SJCRH30 (cell line): Measurements from ENCODE around the gene MTTP. TPM values are rescaled to one million over a fixed set of nuclear protein-coding genes. Genes with fewer than 3 reads are reported as not detected.

Experiments used
- DNase-seq, 2 experiments: peaks; one replicate each; pipeline ENCODE4 v3.0.0-alpha.2; 2015 to 2020
- H3K27ac ChIP-seq: fragments of 250-450 bp; sonication (Bioruptor Pico); 2 replicates; pipeline ENCODE4 v1.5.1; 2020; ENCODE audit warnings: mild to moderate bottlenecking, moderate library complexity
- H3K27me3 ChIP-seq: fragments of 250-450 bp; sonication (Bioruptor Pico); 2 replicates; pipeline ENCODE4 v1.5.1; 2020; ENCODE audit warnings: mild to moderate bottlenecking, moderate library complexity
- H3K36me3 ChIP-seq: fragments of 250-450 bp; sonication (Bioruptor Pico); 2 replicates; pipeline ENCODE4 v1.5.1; 2020; ENCODE audit warnings: mild to moderate bottlenecking, moderate library complexity
- H3K4me1 ChIP-seq: fragments of 250-450 bp; sonication (Bioruptor Pico); 2 replicates; pipeline ENCODE4 v1.5.1; 2020; ENCODE audit warnings: mild to moderate bottlenecking, moderate library complexity
- H3K4me3 ChIP-seq: fragments of 250-450 bp; sonication (Bioruptor Pico); 2 replicates; pipeline ENCODE4 v1.5.1; 2020; ENCODE audit warnings: mild to moderate bottlenecking, moderate library complexity
- H3K9me3 ChIP-seq: fragments of 250-450 bp; sonication (Bioruptor Pico); replicated peaks from 2 replicates; pipeline ENCODE4 v1.5.1; 2020; ENCODE audit warnings: mild to moderate bottlenecking, moderate library complexity
- total RNA-seq: library from RNA; depleted of rRNA; stranded (reverse); fragments of >200 nt; shearing (Covaris generic); gene quantifications from 2 replicates; pipeline ENCODE4 v1.2.3, GENCODE V29; 2014

MTTP gene
- total RNA-seq, 1 experiment from 2014 or later, result 0.20 TPM

DNA sequence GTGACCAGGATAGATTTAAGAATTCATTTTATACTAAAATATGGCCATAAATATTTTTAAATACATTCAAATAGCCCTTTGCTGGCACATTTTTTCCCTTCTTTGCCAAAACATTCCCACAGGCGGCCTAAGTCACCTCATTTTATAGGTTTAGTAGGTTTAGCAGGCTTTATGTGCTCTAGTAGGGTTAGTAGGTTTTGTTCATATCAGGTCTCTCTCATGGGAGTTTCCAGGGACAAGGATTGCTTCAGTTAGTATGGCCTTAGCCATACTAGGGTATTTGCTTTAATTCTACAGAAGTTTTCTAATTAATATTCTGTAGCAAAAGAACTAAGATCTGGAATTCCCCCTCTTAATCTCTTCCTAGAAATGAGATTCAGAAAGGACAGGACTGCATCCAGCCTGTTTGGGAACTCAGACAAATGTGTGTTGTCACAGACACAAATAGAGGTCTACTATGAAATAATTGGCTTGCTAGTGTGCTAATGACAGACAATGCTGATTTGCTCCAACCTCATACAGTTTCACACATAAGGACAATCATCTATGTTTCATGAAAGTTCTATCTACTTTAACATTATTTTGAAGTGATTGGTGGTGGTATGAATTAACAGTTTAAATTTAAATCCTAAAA is 772 bp upstream of the MTTP start:
- no peak for DNase-seq
- Histone ChIP-seq H3K36me3 (no peaks in the 10 kb centered on the region), H3K27me3 (no peaks in the 10 kb centered on the region)

GRCh38 chr4:99578714-99579113 is 4.1 kb downstream of the MTTP start:
- Histone ChIP-seq H3K9me3 (no peaks in the 10 kb centered on the region), H3K27ac (no peak overlapping the region), H3K36me3 (no peaks in the 10 kb centered on the region), H3K4me1 (no peaks in the 10 kb centered on the region), H3K4me3 (no peak overlapping the region), H3K27me3 (no peaks in the 10 kb centered on the region)
- DNase-seq, result no peak

More for the DNA sequence above, 772 bp upstream of the MTTP start:
- H3K4me3 ChIP-seq, result no peak overlapping the region
- no peaks in the 10 kb centered on the region for H3K4me1 ChIP-seq
- H3K9me3 ChIP-seq, result no peaks in the 10 kb centered on the region
- H3K27ac ChIP-seq, result no peak overlapping the region

DNA sequence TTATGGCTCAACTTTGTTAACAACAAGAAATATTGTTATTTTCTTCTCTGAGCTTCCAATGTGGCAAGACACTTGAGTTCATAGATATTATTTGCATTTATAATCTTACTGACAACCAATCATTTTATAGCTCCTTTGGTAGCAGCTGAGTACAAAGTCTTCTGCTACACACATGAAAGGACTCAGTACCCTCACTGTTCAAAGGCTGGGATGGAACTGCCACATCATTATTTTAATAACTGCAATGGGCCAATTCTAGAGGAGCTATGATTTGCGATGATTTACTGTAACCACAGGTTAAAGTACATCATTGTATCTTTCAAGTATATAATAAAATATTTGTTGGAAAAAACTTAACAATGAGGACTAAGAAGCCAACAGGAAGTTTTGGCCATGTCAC is 10.9 kb downstream of the MTTP start:
- no peaks in the 10 kb centered on the region for H3K4me1 ChIP-seq

GRCh38 chr4:99586322-99586721 is 11.7 kb downstream of the MTTP start:
- no peaks in the 10 kb centered on the region for H3K27me3 ChIP-seq
- H3K9me3 ChIP-seq, result no peaks in the 10 kb centered on the region
- H3K4me3 ChIP-seq, result no peak overlapping the region
- H3K36me3 ChIP-seq, result no peaks in the 10 kb centered on the region
- H3K4me1 ChIP-seq, result no peaks in the 10 kb centered on the region
- H3K27ac ChIP-seq, result no peak overlapping the region
- DNase-seq, result no peak

More for the DNA sequence above, 10.9 kb downstream of the MTTP start:
- no peak for DNase-seq
- H3K27ac ChIP-seq, result no peak overlapping the region
- no peaks in the 10 kb centered on the region for H3K27me3 ChIP-seq
- no peak overlapping the region for H3K4me3 ChIP-seq
- no peaks in the 10 kb centered on the region for H3K9me3 ChIP-seq
- H3K36me3 ChIP-seq, result no peaks in the 10 kb centered on the region

DNA sequence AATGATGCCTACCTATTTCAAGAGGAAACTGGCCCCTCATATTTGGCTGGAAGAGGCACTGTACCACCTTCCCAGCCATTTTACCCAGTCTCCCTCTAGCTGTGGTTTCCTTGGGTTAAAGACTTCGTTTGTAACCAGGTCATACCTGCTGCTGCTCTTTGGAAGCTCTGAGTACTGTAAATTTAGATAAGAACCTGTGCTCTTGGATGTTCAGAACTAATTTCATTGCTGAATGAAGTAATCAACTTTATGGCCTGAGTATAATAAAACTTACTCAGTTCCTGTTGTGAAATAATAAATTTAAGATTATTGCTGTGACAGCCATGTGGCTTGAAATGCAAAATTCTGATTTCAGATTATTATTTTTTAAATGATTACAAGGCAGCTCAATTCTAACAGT is 12.2 kb downstream of the MTTP start:
- Histone ChIP-seq H3K9me3 (no peaks in the 10 kb centered on the region), H3K36me3 (no peaks in the 10 kb centered on the region), H3K27ac (no peak overlapping the region), H3K27me3 (no peaks in the 10 kb centered on the region), H3K4me1 (no peaks in the 10 kb centered on the region), H3K4me3 (no peak overlapping the region)
- DNase-seq, result no peak

- no peak for DNase-seq
- Histone ChIP-seq H3K4me3 (no peak overlapping the region), H3K9me3 (no peaks in the 10 kb centered on the region), H3K27ac (no peak overlapping the region), H3K36me3 (no peaks in the 10 kb centered on the region), H3K4me1 (no peaks in the 10 kb centered on the region), H3K27me3 (no peaks in the 10 kb centered on the region)
Measured at GRCh38 chr4:99587309-99587708, 12.7 kb downstream of the MTTP start.

DNA sequence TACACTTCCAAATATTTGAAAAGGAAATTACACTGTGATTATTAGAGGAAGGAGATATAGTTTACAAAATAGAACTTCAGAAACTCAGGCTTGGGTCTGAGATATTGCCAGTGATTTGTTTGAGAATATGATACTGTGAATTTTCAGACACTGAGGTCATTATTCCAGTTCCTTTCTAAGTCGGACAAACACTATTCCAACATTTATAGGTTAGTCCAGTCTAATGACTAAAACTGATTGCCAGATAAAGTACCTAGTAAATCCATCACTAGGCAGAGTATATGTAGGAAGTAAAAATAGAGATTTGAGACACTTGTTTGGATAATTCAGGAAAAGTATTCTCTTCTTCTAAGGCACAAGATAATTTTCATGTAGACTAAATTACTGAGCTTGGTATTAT is 13.2 kb downstream of the MTTP start:
- Histone ChIP-seq H3K36me3 (no peaks in the 10 kb centered on the region), H3K4me1 (no peaks in the 10 kb centered on the region), H3K27ac (no peak overlapping the region), H3K27me3 (no peaks in the 10 kb centered on the region), H3K9me3 (no peaks in the 10 kb centered on the region), H3K4me3 (no peak overlapping the region)
- no peak for DNase-seq

DNA sequence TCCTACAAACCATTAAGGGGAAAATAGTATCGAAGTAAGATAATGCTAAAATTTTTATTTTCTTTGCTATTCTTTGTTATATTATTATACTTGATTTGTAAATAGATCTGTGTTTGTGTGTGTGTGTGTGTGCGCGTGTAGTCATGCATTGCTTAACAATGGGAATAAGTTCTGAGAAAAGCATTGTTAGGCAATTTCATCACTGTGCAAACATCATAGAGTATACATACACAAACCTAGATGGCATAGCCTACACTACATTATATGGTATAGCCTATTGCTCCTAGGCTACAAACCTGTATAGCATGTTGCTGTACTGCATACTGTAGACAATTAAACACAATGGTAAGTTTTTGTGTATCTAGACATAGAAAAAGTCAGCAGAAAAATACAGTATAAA is 17.1 kb downstream of the MTTP start:
- H3K4me3 ChIP-seq, result no peak overlapping the region
- H3K36me3 ChIP-seq, result no peaks in the 10 kb centered on the region
- H3K9me3 ChIP-seq, result no peaks in the 10 kb centered on the region
- H3K27me3 ChIP-seq, result no peaks in the 10 kb centered on the region
- H3K4me1 ChIP-seq, result no peaks in the 10 kb centered on the region
- no peak for DNase-seq
- H3K27ac ChIP-seq, result no peak overlapping the region

DNA sequence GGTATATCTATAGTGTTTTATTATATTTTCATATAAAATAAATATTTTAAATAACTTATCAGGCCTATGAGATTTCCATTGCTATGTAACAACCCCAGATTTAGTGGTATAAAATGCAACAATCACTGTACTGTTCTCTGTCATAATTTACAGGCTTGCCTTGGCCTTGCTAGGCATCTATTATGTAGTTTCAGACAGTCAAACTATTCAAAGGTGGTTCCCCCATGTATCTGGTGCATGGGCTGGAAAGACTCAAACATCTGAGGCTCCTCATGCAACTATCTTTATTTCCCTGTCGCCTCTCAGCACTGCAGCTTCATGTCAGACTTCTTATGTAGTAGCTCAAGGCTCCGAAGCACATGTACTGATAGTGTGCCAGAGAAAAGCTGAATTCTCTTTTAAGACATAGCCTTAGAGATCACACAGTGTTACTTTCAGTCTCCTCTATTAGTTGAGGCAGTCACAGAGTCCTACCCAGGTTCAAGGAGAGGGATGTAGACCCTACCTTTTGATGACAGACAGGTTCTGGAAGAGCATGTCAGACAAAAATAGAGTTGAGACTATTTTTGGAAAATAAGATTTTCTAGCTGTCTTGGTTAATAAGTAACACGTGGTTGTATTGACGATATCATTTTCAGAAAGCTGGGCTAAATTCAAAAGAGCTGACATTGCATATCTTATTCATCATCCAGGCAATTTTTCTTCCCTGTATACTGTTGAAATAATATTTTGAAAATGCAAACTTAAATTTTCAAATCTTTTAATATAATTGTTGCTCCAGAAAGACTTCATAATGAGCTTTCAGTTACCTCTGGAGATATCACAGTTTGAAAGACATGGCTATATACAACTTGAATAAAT is 19.4 kb downstream of the MTTP start:
- no peak overlapping the region for H3K27ac ChIP-seq
- no peaks in the 10 kb centered on the region for H3K27me3 ChIP-seq
- H3K4me1 ChIP-seq, result no peaks in the 10 kb centered on the region
- no peak for DNase-seq
- no peak overlapping the region for H3K4me3 ChIP-seq
- no peaks in the 10 kb centered on the region for H3K9me3 ChIP-seq
- H3K36me3 ChIP-seq, result no peaks in the 10 kb centered on the region

- Histone ChIP-seq H3K27ac (no peak overlapping the region), H3K4me3 (no peak overlapping the region), H3K36me3 (no peaks in the 10 kb centered on the region), H3K27me3 (no peaks in the 10 kb centered on the region), H3K9me3 (no peaks in the 10 kb centered on the region), H3K4me1 (no peaks in the 10 kb centered on the region)
- no peak for DNase-seq
Measured at GRCh38 chr4:99594818-99595217, 20.2 kb downstream of the MTTP start.

DNA sequence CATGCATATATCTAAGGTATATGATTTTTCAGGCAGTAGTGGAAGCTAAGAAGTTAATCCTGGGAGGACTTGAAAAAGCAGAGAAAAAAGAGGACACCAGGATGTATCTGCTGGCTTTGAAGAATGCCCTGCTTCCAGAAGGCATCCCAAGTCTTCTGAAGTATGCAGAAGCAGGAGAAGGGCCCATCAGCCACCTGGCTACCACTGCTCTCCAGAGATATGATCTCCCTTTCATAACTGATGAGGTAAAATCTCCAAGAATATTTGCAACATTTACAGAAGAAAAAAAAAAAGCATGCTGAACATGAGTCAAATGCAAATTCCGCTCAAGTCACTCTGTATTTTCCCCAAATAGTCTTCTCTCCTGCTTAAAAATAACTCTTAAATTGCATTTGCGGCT is 32.1 kb downstream of the MTTP start:
- DNase-seq, result no peak
- Histone ChIP-seq H3K36me3 (no peaks in the 10 kb centered on the region), H3K4me1 (no peaks in the 10 kb centered on the region), H3K4me3 (no peak overlapping the region), H3K9me3 (no peaks in the 10 kb centered on the region), H3K27me3 (no peaks in the 10 kb centered on the region), H3K27ac (no peak overlapping the region)

GRCh38 chr4:99608417-99608816 is 33.8 kb downstream of the MTTP start:
- no peaks in the 10 kb centered on the region for H3K4me1 ChIP-seq
- H3K9me3 ChIP-seq, result no peaks in the 10 kb centered on the region
- DNase-seq, result no peak
- no peak overlapping the region for H3K4me3 ChIP-seq
- no peaks in the 10 kb centered on the region for H3K27me3 ChIP-seq
- no peaks in the 10 kb centered on the region for H3K36me3 ChIP-seq
- H3K27ac ChIP-seq, result no peak overlapping the region

- Histone ChIP-seq H3K27ac (no peak overlapping the region), H3K9me3 (no peaks in the 10 kb centered on the region), H3K27me3 (no peaks in the 10 kb centered on the region), H3K4me1 (no peaks in the 10 kb centered on the region), H3K4me3 (no peak overlapping the region), H3K36me3 (no peaks in the 10 kb centered on the region)
- DNase-seq, result no peak
Measured at GRCh38 chr4:99610605-99611175, 36.1 kb downstream of the MTTP start.

DNA sequence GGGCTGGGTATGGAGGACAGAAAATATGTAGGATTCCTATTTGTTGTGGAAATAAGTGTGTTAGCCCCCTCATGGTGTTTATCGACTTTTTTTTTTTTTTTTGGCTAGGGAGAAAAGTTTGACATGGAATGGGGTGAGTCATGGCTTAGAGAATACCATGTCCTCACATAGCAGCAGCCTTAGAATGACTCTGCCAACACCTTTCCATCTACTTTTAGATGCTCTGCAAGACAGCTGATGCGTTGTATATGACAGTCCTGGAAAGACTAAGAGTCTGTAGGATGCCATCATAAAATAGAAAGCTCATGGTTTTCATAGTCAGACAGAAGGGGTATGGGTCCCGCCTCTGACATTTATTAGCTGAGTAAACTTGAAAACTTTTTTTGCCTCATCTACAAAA is 37.7 kb downstream of the MTTP start:
- DNase-seq, result no peak
- Histone ChIP-seq H3K9me3 (no peaks in the 10 kb centered on the region), H3K27ac (no peak overlapping the region), H3K36me3 (no peaks in the 10 kb centered on the region), H3K4me3 (no peak overlapping the region), H3K27me3 (no peaks in the 10 kb centered on the region), H3K4me1 (no peaks in the 10 kb centered on the region)

DNA sequence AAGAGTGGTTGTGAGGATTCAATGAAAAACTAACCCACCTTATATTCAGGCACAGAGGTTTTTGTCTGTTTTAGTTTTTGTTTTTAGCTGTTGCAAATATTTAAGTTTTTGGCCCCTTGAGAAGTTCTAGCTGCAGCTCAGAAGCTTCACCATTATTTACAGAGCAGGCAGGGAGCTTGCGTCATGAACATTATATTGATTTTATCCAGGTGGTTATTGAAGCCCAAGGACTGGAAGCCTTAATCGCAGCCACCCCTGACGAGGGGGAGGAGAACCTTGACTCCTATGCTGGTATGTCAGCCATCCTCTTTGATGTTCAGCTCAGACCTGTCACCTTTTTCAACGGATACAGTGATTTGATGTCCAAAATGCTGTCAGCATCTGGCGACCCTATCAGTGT is 38.1 kb downstream of the MTTP start:
- Histone ChIP-seq H3K27me3 (no peaks in the 10 kb centered on the region), H3K9me3 (no peaks in the 10 kb centered on the region), H3K27ac (no peak overlapping the region), H3K4me1 (no peaks in the 10 kb centered on the region), H3K4me3 (no peak overlapping the region), H3K36me3 (no peaks in the 10 kb centered on the region)
- DNase-seq, result no peak
